Measurements from ENCODE around the gene TCFL5. TPM values are rescaled to one million over a fixed set of nuclear protein-coding genes. Genes with fewer than 3 reads are reported as not detected.
A peak's percentile ranks its signal among the peaks of the same experiment; 100 is the strongest.

Gene TCFL5
- polyA plus RNA-seq, 3 donors, result 0.38 to 3.5 (median 0.89) TPM

- peak overlapping the region in 1 of 2 donors; percentile 56 for H3K4me3 Mint-ChIP-seq
- peak overlapping the region in 1 of 2 donors; percentile 33 for H3K27ac ChIP-seq (ENCODE audit: low read depth in 1 of 2, low read length in 2 of 2)
Measured at GRCh38 chr20:62838128-62838891, 23.3 kb downstream of the TCFL5 start.

GRCh38 chr20:62837790-62838127, 23.9 kb downstream of the TCFL5 start:
- peak overlapping the region in 1 of 2 donors; percentile 56 for H3K4me3 Mint-ChIP-seq
- H2AFZ ChIP-seq (ENCODE audit: insufficient read depth, low read depth, low read length, poor library complexity, severe bottlenecking), result no peak overlapping the region
- H3K36me3 Mint-ChIP-seq, result peaks cover 3 to 7% of the 10 kb centered on the region in 2 donors
- H3K36me3 ChIP-seq (replicated peaks in 1 of 2; ENCODE audit: control insufficient read depth in 1 of 2, insufficient read depth in 2 of 2, low read length in 2 of 2), result peaks cover 0 to 3% of the 10 kb centered on the region in 2 donors
- WGBS (ENCODE audit: insufficient coverage), result 100% methylated on average over 2 of the region's 8 CpGs
- no peak overlapping the region for H3K9ac ChIP-seq (ENCODE audit: insufficient read depth, low read length, poor library complexity, severe bottlenecking)
- no peak for TF ChIP-seq CTCF (IDR thresholded peaks at IDR 0.05)
- H3K4me3 ChIP-seq (replicated peaks in 1 of 3; ENCODE audit: low read depth in 2 of 3, low read length in 3 of 3), result peak overlapping the region in 1 of 3 experiments; percentile 15
- peak overlapping the region in 4 of 7 donors; percentile 42 to 63 (median 54) for H3K27ac Mint-ChIP-seq
- DNase-seq, result no peak
- intact Hi-C loops (cut with micrococcal nuclease), result no loop called here
- H3K79me2 ChIP-seq (ENCODE audit: insufficient read depth, low read length), result no peaks in the 10 kb centered on the region
- no peaks in the 10 kb centered on the region for H3K27me3 ChIP-seq (ENCODE audit: control insufficient read depth in 2 of 2, insufficient read depth in 2 of 2, low read length in 2 of 2)
- H3K9me3 ChIP-seq (replicated peaks in 1 of 2; ENCODE audit: control insufficient read depth in 1 of 2, insufficient read depth in 1 of 2, low read length in 2 of 2), result no peaks in the 10 kb centered on the region
- peaks cover 25 to 32% of the 10 kb centered on the region in 2 donors for H3K4me1 ChIP-seq (ENCODE audit: control insufficient read depth in 1 of 2, insufficient read depth in 2 of 2, low read length in 2 of 2)
- no peaks in the 10 kb centered on the region for H4K20me1 ChIP-seq (ENCODE audit: insufficient read depth, low read length)
- H3K4me2 ChIP-seq (replicated peaks; ENCODE audit: extremely low read depth, low read length, poor library complexity, severe bottlenecking), result peak overlapping the region; percentile 45
- peak overlapping the region in 1 of 2 donors; percentile 33 for H3K27ac ChIP-seq (ENCODE audit: low read depth in 1 of 2, low read length in 2 of 2)
- no peaks in the 10 kb centered on the region for H3K9me3 Mint-ChIP-seq
- peaks cover 2 to 3% (median 3%) of the 10 kb centered on the region in 3 donors for H3K27me3 Mint-ChIP-seq (ENCODE audit: low read depth in 3 of 3)
- peaks cover 29% of the 10 kb centered on the region for H3K4me1 Mint-ChIP-seq

More at GRCh38 chr20:62838128-62838891, 23.3 kb downstream of the TCFL5 start:
- no peak for TF ChIP-seq CTCF (IDR thresholded peaks at IDR 0.05)
- Histone ChIP-seq H3K4me1 (ENCODE audit: control insufficient read depth in 1 of 2, insufficient read depth in 2 of 2, low read length in 2 of 2) (peaks cover 20 to 27% of the 10 kb centered on the region in 2 donors), H3K79me2 (ENCODE audit: insufficient read depth, low read length) (no peaks in the 10 kb centered on the region), H2AFZ (ENCODE audit: insufficient read depth, low read depth, low read length, poor library complexity, severe bottlenecking) (no peak overlapping the region), H3K4me3 (replicated peaks in 1 of 3; ENCODE audit: low read depth in 2 of 3, low read length in 3 of 3) (peak overlapping the region in 1 of 3 experiments; percentile 15), H3K9me3 (replicated peaks in 1 of 2; ENCODE audit: control insufficient read depth in 1 of 2, insufficient read depth in 1 of 2, low read length in 2 of 2) (no peaks in the 10 kb centered on the region), H4K20me1 (ENCODE audit: insufficient read depth, low read length) (no peaks in the 10 kb centered on the region), H3K27me3 (ENCODE audit: control insufficient read depth in 2 of 2, insufficient read depth in 2 of 2, low read length in 2 of 2) (no peaks in the 10 kb centered on the region), H3K4me2 (replicated peaks; ENCODE audit: extremely low read depth, low read length, poor library complexity, severe bottlenecking) (peak overlapping the region; percentile 45), H3K9ac (ENCODE audit: insufficient read depth, low read length, poor library complexity, severe bottlenecking) (no peak overlapping the region), H3K36me3 (replicated peaks in 1 of 2; ENCODE audit: control insufficient read depth in 1 of 2, insufficient read depth in 2 of 2, low read length in 2 of 2) (peaks cover 0 to 3% of the 10 kb centered on the region in 2 donors)
- H3K27ac Mint-ChIP-seq, result peak overlapping the region in 3 of 7 donors; percentile 42 to 63 (median 54)
- H3K36me3 Mint-ChIP-seq, result peaks cover 3 to 7% of the 10 kb centered on the region in 2 donors
- DNase-seq, result peak; percentile 37 to 48 (median 40)
- H3K4me1 Mint-ChIP-seq, result peaks cover 23% of the 10 kb centered on the region
- no peaks in the 10 kb centered on the region for H3K9me3 Mint-ChIP-seq
- 50% methylated on average over 21 of the region's 27 CpGs for WGBS (ENCODE audit: insufficient coverage)
- intact Hi-C loops (cut with micrococcal nuclease), result no loop called here
- peaks cover 3% of the 10 kb centered on the region in 3 donors for H3K27me3 Mint-ChIP-seq (ENCODE audit: low read depth in 3 of 3)

Data from CD14-positive monocyte (primary cell).